ENCODE data around the gene SLA2. TPM values are rescaled to one million over a fixed set of nuclear protein-coding genes. Genes with fewer than 3 reads are reported as not detected.

The SLA2 gene
- total and polyA plus RNA-seq, 2 experiments from 2014 or later = not detected

DNA sequence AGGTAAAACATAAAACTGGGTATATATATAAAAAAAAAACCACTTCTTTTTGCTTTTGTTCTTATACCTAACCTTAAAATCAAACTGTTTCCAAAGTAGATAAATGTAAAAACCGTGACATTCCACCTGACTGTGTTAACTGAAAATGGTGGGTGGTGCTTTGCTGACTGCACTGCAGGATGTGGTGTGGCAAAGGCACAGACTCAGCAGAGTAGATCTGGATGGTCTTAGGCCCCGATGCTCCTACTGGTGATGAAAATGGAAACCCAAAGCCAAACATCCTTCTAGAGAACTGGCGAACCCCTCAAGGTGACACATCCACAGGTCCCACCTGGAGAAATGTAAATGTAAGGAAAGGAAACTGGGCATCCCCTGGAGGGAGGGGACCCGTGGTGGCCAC, 63.7 kb downstream of the SLA2 start:
- H3K9ac ChIP-seq = no peak overlapping the region
- no peaks in the 10 kb centered on the region for H3K27me3 ChIP-seq (replicated peaks; ENCODE audit: insufficient read depth)
- TF ChIP-seq EZH2phosphoT487 (IDR thresholded peaks at IDR 0.05; ENCODE audit: insufficient read depth, low read depth) = no peak
- no peak for TF ChIP-seq EZH2 (IDR thresholded peaks at IDR 0.05; ENCODE audit: insufficient read depth, poor library complexity, severe bottlenecking)
- DNase-seq = no peak
- no peak overlapping the region for H3K4me3 ChIP-seq
- no peak overlapping the region for H3K27ac ChIP-seq
- H3K4me1 ChIP-seq (ENCODE audit: insufficient read depth) = peaks cover 10% of the 10 kb centered on the region
- H3K9me3 ChIP-seq (ENCODE audit: low read depth) = no peaks in the 10 kb centered on the region
- no peak overlapping the region for H2AFZ ChIP-seq
- no peak overlapping the region for H3K4me2 ChIP-seq (ENCODE audit: unreplicated experiment)
- no peaks in the 10 kb centered on the region for H3F3A ChIP-seq (ENCODE audit: insufficient read depth)
- 0 out of 2 replicates have a peak, but pooled peaks cover 3% of the 10 kb centered on the region for H3K79me2 ChIP-seq (ENCODE audit: insufficient read depth)
- no peaks in the 10 kb centered on the region for H4K20me1 ChIP-seq (ENCODE audit: insufficient read depth)
- no peaks in the 10 kb centered on the region for H3K9me2 ChIP-seq (ENCODE audit: insufficient read depth)
- WGBS, 2 experiments (ENCODE audit: low coverage in 1 of 2, low lambda C conversion rate in 2 of 2, missing lambda C conversion rate in 2 of 2) = 76 to 83% methylated on average over 4 of the region's 4 CpGs
- in situ Hi-C loops (cut with MboI) = no loop called here
- H3K36me3 ChIP-seq (ENCODE audit: low read depth) = no peaks in the 10 kb centered on the region

DNA sequence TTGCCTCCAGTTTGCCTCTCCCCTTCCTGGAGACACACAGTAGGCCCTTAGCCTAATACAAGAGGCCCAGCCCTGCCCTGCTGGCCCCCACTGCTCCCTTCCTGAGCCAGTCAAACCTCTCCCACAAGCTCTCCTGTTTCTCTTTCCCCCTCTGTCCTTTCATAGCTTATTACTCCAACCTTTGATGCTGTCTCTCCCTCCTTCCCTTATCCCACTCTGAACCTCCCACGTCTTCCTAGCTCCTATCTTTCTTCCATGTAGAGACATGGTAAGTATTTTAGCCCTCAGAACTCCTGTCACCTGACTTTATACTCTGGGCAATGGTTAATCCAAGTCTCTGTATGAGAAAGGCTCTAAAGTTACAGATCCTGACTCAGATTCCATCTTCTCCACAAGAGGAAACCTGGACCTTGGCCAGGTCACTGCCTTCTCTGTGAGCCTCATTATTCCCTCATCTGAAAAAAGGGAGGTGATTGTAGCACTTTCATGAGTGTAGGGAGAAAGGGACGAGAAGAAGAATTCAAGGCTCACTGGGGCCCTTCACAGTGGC, 65.9 kb downstream of the SLA2 start:
- no peaks in the 10 kb centered on the region for H3K36me3 ChIP-seq (ENCODE audit: low read depth)
- peak; percentile 66 for DNase-seq
- H3K9me2 ChIP-seq (ENCODE audit: insufficient read depth) = no peaks in the 10 kb centered on the region
- H3K79me2 ChIP-seq (ENCODE audit: insufficient read depth) = 0 out of 2 replicates have a peak, but pooled peaks cover 7% of the 10 kb centered on the region
- H3K9ac ChIP-seq = no peak overlapping the region
- H3F3A ChIP-seq (ENCODE audit: insufficient read depth) = no peaks in the 10 kb centered on the region
- H3K4me3 ChIP-seq = no peak overlapping the region
- H4K20me1 ChIP-seq (ENCODE audit: insufficient read depth) = no peaks in the 10 kb centered on the region
- peaks cover 2% of the 10 kb centered on the region; the same call in 1 of the 2 replicates for H3K4me1 ChIP-seq (ENCODE audit: insufficient read depth)
- no peaks in the 10 kb centered on the region for H3K27me3 ChIP-seq (replicated peaks; ENCODE audit: insufficient read depth)
- H3K4me2 ChIP-seq (ENCODE audit: unreplicated experiment) = no peak overlapping the region
- no peak for TF ChIP-seq EZH2phosphoT487 (IDR thresholded peaks at IDR 0.05; ENCODE audit: insufficient read depth, low read depth)
- TF ChIP-seq EZH2 (IDR thresholded peaks at IDR 0.05; ENCODE audit: insufficient read depth, poor library complexity, severe bottlenecking) = no peak
- no peak overlapping the region for H2AFZ ChIP-seq
- in situ Hi-C loops (cut with MboI) = no loop called here
- no peaks in the 10 kb centered on the region for H3K9me3 ChIP-seq (ENCODE audit: low read depth)
- 44 to 55% methylated on average over 2 of the region's 2 CpGs for WGBS, 2 experiments (ENCODE audit: low coverage in 1 of 2, low lambda C conversion rate in 2 of 2, missing lambda C conversion rate in 2 of 2)
- H3K27ac ChIP-seq = no peak overlapping the region

DNA sequence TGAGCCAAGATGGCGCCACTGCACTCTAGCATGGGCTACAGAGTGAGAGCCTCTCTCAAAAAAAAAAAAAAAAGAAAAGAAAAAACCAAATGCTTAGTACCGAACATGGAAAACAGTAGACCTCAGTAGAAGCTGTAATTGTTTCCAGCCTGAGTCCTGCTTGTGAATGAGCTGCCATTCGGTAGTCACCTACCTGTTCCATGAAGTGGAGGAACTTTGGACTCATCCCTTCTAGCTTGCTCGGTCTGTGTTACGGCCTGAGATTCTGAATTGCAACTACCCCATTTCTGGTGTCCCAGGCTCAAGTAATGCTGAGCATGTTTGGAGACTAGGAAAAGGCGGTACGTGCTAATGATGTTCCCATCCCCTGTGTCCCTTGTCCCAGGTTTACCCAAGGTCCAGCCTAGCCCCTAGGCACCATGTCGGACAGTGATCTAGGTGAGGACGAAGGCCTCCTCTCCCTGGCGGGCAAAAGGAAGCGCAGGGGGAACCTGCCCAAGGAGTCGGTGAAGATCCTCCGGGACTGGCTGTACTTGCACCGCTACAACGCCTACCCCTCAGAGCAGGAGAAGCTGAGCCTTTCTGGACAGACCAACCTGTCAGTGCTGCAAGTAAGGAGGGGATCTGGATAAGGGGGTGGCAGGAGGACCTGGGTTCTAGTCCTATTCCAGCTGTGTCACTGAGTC, 67.5 kb downstream of the SLA2 start:
- in situ Hi-C loops (cut with MboI) = no loop called here
- Histone ChIP-seq H3K79me2 (ENCODE audit: insufficient read depth) (0 out of 2 replicates have a peak, but pooled peaks cover 7% of the 10 kb centered on the region), H4K20me1 (ENCODE audit: insufficient read depth) (no peaks in the 10 kb centered on the region), H3K4me3 (no peak overlapping the region), H3K4me1 (ENCODE audit: insufficient read depth) (no peaks in the 10 kb centered on the region), H3K36me3 (ENCODE audit: low read depth) (no peaks in the 10 kb centered on the region), H3K4me2 (ENCODE audit: unreplicated experiment) (no peak overlapping the region), H3K27me3 (replicated peaks; ENCODE audit: insufficient read depth) (no peaks in the 10 kb centered on the region), H3K9me2 (ENCODE audit: insufficient read depth) (no peaks in the 10 kb centered on the region), H3F3A (ENCODE audit: insufficient read depth) (no peaks in the 10 kb centered on the region), H3K9me3 (ENCODE audit: low read depth) (no peaks in the 10 kb centered on the region), H2AFZ (no peak overlapping the region), H3K9ac (no peak overlapping the region), H3K27ac (no peak overlapping the region)
- 96 to 98% methylated on average over 15 of the region's 15 CpGs for WGBS, 2 experiments (ENCODE audit: low coverage in 1 of 2, low lambda C conversion rate in 2 of 2, missing lambda C conversion rate in 2 of 2)
- no peak for DNase-seq
- no peak for TF ChIP-seq EZH2 (IDR thresholded peaks at IDR 0.05; ENCODE audit: insufficient read depth, poor library complexity, severe bottlenecking)
- no peak for TF ChIP-seq EZH2phosphoT487 (IDR thresholded peaks at IDR 0.05; ENCODE audit: insufficient read depth, low read depth)

DNA sequence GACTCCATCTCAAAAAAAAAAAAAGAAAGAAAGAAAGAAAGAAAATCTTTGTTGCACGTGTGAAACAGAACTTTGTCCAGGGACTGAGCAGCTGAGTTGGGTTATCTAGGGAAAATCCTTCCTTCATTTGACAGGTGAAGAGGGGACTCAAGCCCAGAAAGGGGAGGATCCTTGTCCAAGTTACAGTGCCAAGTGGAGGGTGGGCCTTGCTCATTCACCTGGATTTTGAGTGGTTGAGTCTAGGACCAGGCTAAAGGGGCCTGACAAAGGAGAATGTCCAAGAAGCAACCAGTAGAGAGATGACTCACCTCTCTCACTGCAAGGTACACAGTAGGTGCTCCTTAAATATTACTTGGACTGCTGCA, 69.9 kb downstream of the SLA2 start:
- Histone ChIP-seq H3K9me3 (ENCODE audit: low read depth) (no peaks in the 10 kb centered on the region), H3F3A (ENCODE audit: insufficient read depth) (peaks cover 7% of the 10 kb centered on the region; the same call in 1 of the 2 replicates), H3K27me3 (replicated peaks; ENCODE audit: insufficient read depth) (no peaks in the 10 kb centered on the region), H4K20me1 (ENCODE audit: insufficient read depth) (no peaks in the 10 kb centered on the region), H3K27ac (no peak overlapping the region), H3K4me2 (ENCODE audit: unreplicated experiment) (no peak overlapping the region), H3K9me2 (ENCODE audit: insufficient read depth) (no peaks in the 10 kb centered on the region), H3K9ac (no peak overlapping the region), H2AFZ (no peak overlapping the region), H3K79me2 (ENCODE audit: insufficient read depth) (0 out of 2 replicates have a peak, but pooled peaks cover 7% of the 10 kb centered on the region), H3K4me3 (no peak overlapping the region), H3K36me3 (ENCODE audit: low read depth) (no peaks in the 10 kb centered on the region), H3K4me1 (ENCODE audit: insufficient read depth) (no peaks in the 10 kb centered on the region)
- TF ChIP-seq EZH2phosphoT487 (IDR thresholded peaks at IDR 0.05; ENCODE audit: insufficient read depth, low read depth) (no peak), EZH2 (IDR thresholded peaks at IDR 0.05; ENCODE audit: insufficient read depth, poor library complexity, severe bottlenecking) (no peak)
- in situ Hi-C loops (cut with MboI) = no loop called here
- whole genome bisulfite sequencing, 2 experiments (ENCODE audit: low coverage in 1 of 2, low lambda C conversion rate in 2 of 2, missing lambda C conversion rate in 2 of 2) = 100% methylated on average over 1 of the region's 1 CpG
- no peak for DNase-seq

Measured in GM23248 (cell line).